ENCODE data around the gene A4GALT. TPM values are rescaled to one million over a fixed set of nuclear protein-coding genes. Genes with fewer than 3 reads are reported as not detected.
A peak's percentile ranks its signal among the peaks of the same experiment; 100 is the strongest.

A4GALT gene
- polyA plus RNA-seq, 2 donors: 19.3 to 50.3 TPM

DNA sequence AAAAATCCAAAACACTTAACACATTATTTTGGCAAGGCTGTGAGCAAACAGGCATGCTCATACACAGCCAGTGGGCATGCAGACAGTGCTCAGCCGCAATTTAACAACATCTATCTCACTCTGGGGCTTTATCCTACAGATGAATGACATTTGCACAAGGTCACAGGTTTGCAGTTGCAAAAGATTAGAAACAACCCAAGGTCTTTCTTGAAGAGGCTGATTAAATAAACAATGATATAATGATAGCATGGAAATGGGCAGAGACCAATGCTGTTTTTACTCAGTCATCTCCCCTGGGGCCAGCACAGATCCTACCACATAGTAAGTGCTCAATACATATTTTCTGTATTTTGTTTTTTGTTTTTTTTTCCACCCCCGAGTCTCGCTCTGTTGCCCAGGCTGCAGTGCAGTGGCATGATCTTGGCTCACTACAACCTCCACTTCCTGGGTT, 9.4 kb downstream of the A4GALT start:
- Histone ChIP-seq H3K4me3 (ENCODE audit: low read depth in 1 of 2, low read length in 2 of 2) (no peak overlapping the region), H3K9me3 (ENCODE audit: control insufficient read depth in 2 of 2, insufficient read depth in 1 of 2, low read depth in 1 of 2, low read length in 1 of 2) (no peaks in the 10 kb centered on the region), H3K27me3 (ENCODE audit: control insufficient read depth in 1 of 2, insufficient read depth in 2 of 2, low read length in 2 of 2) (no peaks in the 10 kb centered on the region), H3K4me1 (ENCODE audit: control insufficient read depth in 2 of 2, insufficient read depth in 2 of 2, low read length in 1 of 2) (no peaks in the 10 kb centered on the region), H3K36me3 (ENCODE audit: control insufficient read depth in 2 of 2, insufficient read depth in 2 of 2, low read length in 1 of 2) (no peaks in the 10 kb centered on the region), H3K27ac (ENCODE audit: low read depth in 2 of 2, low read length in 1 of 2) (no peak overlapping the region)
- WGBS, 2 donors: 70 to 71% methylated on average over 3 of the region's 3 CpGs

- no peak overlapping the region for H3K27ac ChIP-seq (ENCODE audit: low read depth in 2 of 2, low read length in 1 of 2)
- no peaks in the 10 kb centered on the region for H3K9me3 ChIP-seq (ENCODE audit: control insufficient read depth in 2 of 2, insufficient read depth in 1 of 2, low read depth in 1 of 2, low read length in 1 of 2)
- H3K27me3 ChIP-seq (ENCODE audit: control insufficient read depth in 1 of 2, insufficient read depth in 2 of 2, low read length in 2 of 2): no peaks in the 10 kb centered on the region
- no peak overlapping the region for H3K4me3 ChIP-seq (ENCODE audit: low read depth in 1 of 2, low read length in 2 of 2)
- 49 to 79% methylated on average over 3 of the region's 3 CpGs for WGBS, 2 donors
- no peaks in the 10 kb centered on the region for H3K4me1 ChIP-seq (ENCODE audit: control insufficient read depth in 2 of 2, insufficient read depth in 2 of 2, low read length in 1 of 2)
- H3K36me3 ChIP-seq (ENCODE audit: control insufficient read depth in 2 of 2, insufficient read depth in 2 of 2, low read length in 1 of 2): no peaks in the 10 kb centered on the region
Measured at GRCh38 chr22:42708417-42708816, 12.3 kb downstream of the A4GALT start.

DNA sequence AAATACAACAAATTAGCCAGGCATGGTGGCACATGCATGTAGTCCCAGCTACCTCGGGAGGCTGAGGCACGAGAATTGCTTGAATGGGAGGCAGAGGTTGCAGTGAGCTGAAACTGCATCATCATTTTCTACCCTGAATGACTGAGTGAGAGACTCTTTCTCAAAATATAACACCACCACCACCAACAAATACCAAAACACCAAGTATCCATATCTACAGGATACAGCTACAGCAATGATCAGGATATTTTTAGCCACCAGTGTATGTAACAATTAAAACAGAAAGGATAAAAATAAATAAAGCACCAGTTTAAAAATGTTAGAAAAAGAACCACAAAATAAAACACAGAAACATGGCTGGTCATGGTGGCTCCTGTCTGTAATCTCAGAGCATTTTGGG, 13.2 kb downstream of the A4GALT start:
- Histone ChIP-seq H3K36me3 (ENCODE audit: control insufficient read depth in 2 of 2, insufficient read depth in 2 of 2, low read length in 1 of 2) (no peaks in the 10 kb centered on the region), H3K27ac (ENCODE audit: low read depth in 2 of 2, low read length in 1 of 2) (no peak overlapping the region), H3K27me3 (ENCODE audit: control insufficient read depth in 1 of 2, insufficient read depth in 2 of 2, low read length in 2 of 2) (no peaks in the 10 kb centered on the region), H3K9me3 (ENCODE audit: control insufficient read depth in 2 of 2, insufficient read depth in 1 of 2, low read depth in 1 of 2, low read length in 1 of 2) (no peaks in the 10 kb centered on the region), H3K4me1 (ENCODE audit: control insufficient read depth in 2 of 2, insufficient read depth in 2 of 2, low read length in 1 of 2) (no peaks in the 10 kb centered on the region), H3K4me3 (ENCODE audit: low read depth in 1 of 2, low read length in 2 of 2) (no peak overlapping the region)
- WGBS, 2 donors: 84 to 85% methylated on average over 2 of the region's 2 CpGs

- Histone ChIP-seq H3K4me1 (ENCODE audit: control insufficient read depth in 2 of 2, insufficient read depth in 2 of 2, low read length in 1 of 2) (peaks cover 0 to 4% of the 10 kb centered on the region in 2 donors), H3K27ac (ENCODE audit: low read depth in 2 of 2, low read length in 1 of 2) (no peak overlapping the region), H3K36me3 (ENCODE audit: control insufficient read depth in 2 of 2, insufficient read depth in 2 of 2, low read length in 1 of 2) (peaks cover 0 to 3% of the 10 kb centered on the region in 2 donors), H3K4me3 (ENCODE audit: low read depth in 1 of 2, low read length in 2 of 2) (no peak overlapping the region), H3K27me3 (ENCODE audit: control insufficient read depth in 1 of 2, insufficient read depth in 2 of 2, low read length in 2 of 2) (no peaks in the 10 kb centered on the region), H3K9me3 (ENCODE audit: control insufficient read depth in 2 of 2, insufficient read depth in 1 of 2, low read depth in 1 of 2, low read length in 1 of 2) (no peaks in the 10 kb centered on the region)
- WGBS, 2 donors: 76 to 79% methylated on average over 4 of the region's 4 CpGs
Measured at GRCh38 chr22:42704896-42705295, 15.8 kb downstream of the A4GALT start.

DNA sequence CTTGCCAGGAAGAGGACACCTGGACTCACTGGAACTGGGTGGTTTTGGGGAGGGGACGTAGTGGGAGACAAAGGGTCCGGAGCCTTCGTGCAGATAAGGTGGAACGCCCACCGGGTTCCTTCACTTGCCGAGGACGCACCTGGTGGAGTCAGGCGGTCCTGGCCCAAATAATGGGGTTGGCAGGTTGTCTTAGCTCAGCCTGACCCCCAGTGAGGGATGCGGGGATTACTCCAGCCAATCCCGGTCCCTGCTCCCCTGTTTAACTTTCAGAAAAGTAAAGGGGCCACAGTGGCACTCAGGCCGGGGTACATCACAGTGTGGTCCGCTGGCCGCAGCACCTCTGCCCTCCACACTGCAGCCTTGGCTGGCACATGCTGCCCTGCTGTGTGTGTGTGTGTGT, 18.0 kb downstream of the A4GALT start:
- Histone ChIP-seq H3K27ac (ENCODE audit: low read depth in 2 of 2, low read length in 1 of 2) (no peak overlapping the region), H3K27me3 (ENCODE audit: control insufficient read depth in 1 of 2, insufficient read depth in 2 of 2, low read length in 2 of 2) (no peaks in the 10 kb centered on the region), H3K9me3 (ENCODE audit: control insufficient read depth in 2 of 2, insufficient read depth in 1 of 2, low read depth in 1 of 2, low read length in 1 of 2) (no peaks in the 10 kb centered on the region), H3K36me3 (ENCODE audit: control insufficient read depth in 2 of 2, insufficient read depth in 2 of 2, low read length in 1 of 2) (peaks cover 0 to 3% of the 10 kb centered on the region in 2 donors), H3K4me1 (ENCODE audit: control insufficient read depth in 2 of 2, insufficient read depth in 2 of 2, low read length in 1 of 2) (peaks cover 5 to 12% of the 10 kb centered on the region in 2 donors), H3K4me3 (ENCODE audit: low read depth in 1 of 2, low read length in 2 of 2) (no peak overlapping the region)
- WGBS, 2 donors: 95% methylated on average over 13 of the region's 13 CpGs

- Histone ChIP-seq H3K27ac (ENCODE audit: low read depth in 2 of 2, low read length in 1 of 2) (peak overlapping the region in 1 of 2 donors; percentile 52), H3K4me1 (ENCODE audit: control insufficient read depth in 2 of 2, insufficient read depth in 2 of 2, low read length in 1 of 2) (peaks cover 5 to 16% of the 10 kb centered on the region in 2 donors), H3K36me3 (ENCODE audit: control insufficient read depth in 2 of 2, insufficient read depth in 2 of 2, low read length in 1 of 2) (peaks cover 0 to 3% of the 10 kb centered on the region in 2 donors), H3K9me3 (ENCODE audit: control insufficient read depth in 2 of 2, insufficient read depth in 1 of 2, low read depth in 1 of 2, low read length in 1 of 2) (no peaks in the 10 kb centered on the region), H3K4me3 (ENCODE audit: low read depth in 1 of 2, low read length in 2 of 2) (no peak overlapping the region), H3K27me3 (ENCODE audit: control insufficient read depth in 1 of 2, insufficient read depth in 2 of 2, low read length in 2 of 2) (no peaks in the 10 kb centered on the region)
- 83 to 85% methylated on average over 8 of the region's 8 CpGs for WGBS, 2 donors
Measured at GRCh38 chr22:42701694-42702093, 19.0 kb downstream of the A4GALT start.

DNA sequence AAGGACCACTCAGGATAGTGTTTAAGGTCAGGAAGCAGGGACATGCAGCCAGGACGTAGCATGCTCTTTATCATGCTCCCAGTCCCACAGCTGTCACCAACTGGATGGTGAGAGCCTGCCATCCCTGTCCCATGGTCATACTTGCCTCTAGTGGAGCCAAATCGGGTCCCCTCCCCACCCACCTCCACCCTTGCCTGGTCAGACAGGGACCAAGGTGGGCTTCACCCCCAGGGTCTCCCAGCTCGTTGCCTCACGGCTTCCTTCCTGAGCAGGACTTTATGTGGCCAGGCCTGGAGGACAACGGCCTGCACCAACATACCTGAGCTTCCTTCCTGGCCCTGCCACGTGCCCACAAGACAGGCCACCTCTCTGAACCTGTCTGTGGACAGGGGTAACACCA, 19.8 kb downstream of the A4GALT start:
- Histone ChIP-seq H3K27ac (ENCODE audit: low read depth in 2 of 2, low read length in 1 of 2) (peak overlapping the region in 1 of 2 donors; percentile 19), H3K36me3 (ENCODE audit: control insufficient read depth in 2 of 2, insufficient read depth in 2 of 2, low read length in 1 of 2) (peaks cover 0 to 3% of the 10 kb centered on the region in 2 donors), H3K4me3 (ENCODE audit: low read depth in 1 of 2, low read length in 2 of 2) (no peak overlapping the region), H3K4me1 (ENCODE audit: control insufficient read depth in 2 of 2, insufficient read depth in 2 of 2, low read length in 1 of 2) (peaks cover 5 to 20% of the 10 kb centered on the region in 2 donors), H3K9me3 (ENCODE audit: control insufficient read depth in 2 of 2, insufficient read depth in 1 of 2, low read depth in 1 of 2, low read length in 1 of 2) (no peaks in the 10 kb centered on the region), H3K27me3 (ENCODE audit: control insufficient read depth in 1 of 2, insufficient read depth in 2 of 2, low read length in 2 of 2) (no peaks in the 10 kb centered on the region)
- 78 to 86% methylated on average over 6 of the region's 6 CpGs for WGBS, 2 donors

- 78 to 86% methylated on average over 8 of the region's 8 CpGs for WGBS, 2 donors
- Histone ChIP-seq H3K36me3 (ENCODE audit: control insufficient read depth in 2 of 2, insufficient read depth in 2 of 2, low read length in 1 of 2) (peaks cover 0 to 3% of the 10 kb centered on the region in 2 donors), H3K27ac (ENCODE audit: low read depth in 2 of 2, low read length in 1 of 2) (peak overlapping the region in 1 of 2 donors; percentile 19), H3K27me3 (ENCODE audit: control insufficient read depth in 1 of 2, insufficient read depth in 2 of 2, low read length in 2 of 2) (no peaks in the 10 kb centered on the region), H3K9me3 (ENCODE audit: control insufficient read depth in 2 of 2, insufficient read depth in 1 of 2, low read depth in 1 of 2, low read length in 1 of 2) (no peaks in the 10 kb centered on the region), H3K4me1 (ENCODE audit: control insufficient read depth in 2 of 2, insufficient read depth in 2 of 2, low read length in 1 of 2) (peaks cover 8 to 22% of the 10 kb centered on the region in 2 donors), H3K4me3 (ENCODE audit: low read depth in 1 of 2, low read length in 2 of 2) (no peak overlapping the region)
Measured at GRCh38 chr22:42700355-42700754, 20.3 kb downstream of the A4GALT start.

GRCh38 chr22:42699976-42700352, 20.7 kb downstream of the A4GALT start:
- Histone ChIP-seq H3K4me3 (ENCODE audit: low read depth in 1 of 2, low read length in 2 of 2) (no peak overlapping the region), H3K27ac (ENCODE audit: low read depth in 2 of 2, low read length in 1 of 2) (peak overlapping the region in 1 of 2 donors; percentile 79), H3K4me1 (ENCODE audit: control insufficient read depth in 2 of 2, insufficient read depth in 2 of 2, low read length in 1 of 2) (peaks cover 8 to 26% of the 10 kb centered on the region in 2 donors), H3K9me3 (ENCODE audit: control insufficient read depth in 2 of 2, insufficient read depth in 1 of 2, low read depth in 1 of 2, low read length in 1 of 2) (no peaks in the 10 kb centered on the region), H3K36me3 (ENCODE audit: control insufficient read depth in 2 of 2, insufficient read depth in 2 of 2, low read length in 1 of 2) (peaks cover 0 to 3% of the 10 kb centered on the region in 2 donors), H3K27me3 (ENCODE audit: control insufficient read depth in 1 of 2, insufficient read depth in 2 of 2, low read length in 2 of 2) (no peaks in the 10 kb centered on the region)
- 88 to 89% methylated on average over 12 of the region's 12 CpGs for WGBS, 2 donors

GRCh38 chr22:42699281-42699975, 21.2 kb downstream of the A4GALT start:
- H3K9me3 ChIP-seq (ENCODE audit: control insufficient read depth in 2 of 2, insufficient read depth in 1 of 2, low read depth in 1 of 2, low read length in 1 of 2): no peaks in the 10 kb centered on the region
- 52 to 55% methylated on average over 17 of the region's 17 CpGs for WGBS, 2 donors
- H3K4me3 ChIP-seq (ENCODE audit: low read depth in 1 of 2, low read length in 2 of 2): no peak overlapping the region
- peaks cover 8 to 27% of the 10 kb centered on the region in 2 donors for H3K4me1 ChIP-seq (ENCODE audit: control insufficient read depth in 2 of 2, insufficient read depth in 2 of 2, low read length in 1 of 2)
- peak overlapping the region; percentile 43 to 79 for H3K27ac ChIP-seq (ENCODE audit: low read depth in 2 of 2, low read length in 1 of 2)
- no peaks in the 10 kb centered on the region for H3K27me3 ChIP-seq (ENCODE audit: control insufficient read depth in 1 of 2, insufficient read depth in 2 of 2, low read length in 2 of 2)
- peaks cover 0 to 3% of the 10 kb centered on the region in 2 donors for H3K36me3 ChIP-seq (ENCODE audit: control insufficient read depth in 2 of 2, insufficient read depth in 2 of 2, low read length in 1 of 2)

Measured in esophagus (tissue), 2 donors.